ENCODE results near the gene CD96. TPM values are rescaled to one million over a fixed set of nuclear protein-coding genes. Genes with fewer than 3 reads are reported as not detected.

The CD96 gene
- total and polyA plus RNA-seq, 2 donors (not counting 3 experiments of a cell fraction or from before 2014, with no cell fraction given), result not detected

GRCh38 chr3:111653766-111654165 is 111.8 kb downstream of the CD96 start:
- ChIA-PET POLR2A (no interaction called here), CTCF (interaction anchor here (1.3 to 2.0 kb wide), 2 partner anchors 12 to 15 kb away, joined by 4 read pairs; no protein-coding TSS in a partner anchor)
- Histone ChIP-seq H3K9me3 (replicated peaks; ENCODE audit: control insufficient read depth, insufficient read depth, low read length) (no peaks in the 10 kb centered on the region), H3K4me2 (ENCODE audit: insufficient read depth, low read length) (no peak overlapping the region), H3K36me3 (ENCODE audit: control insufficient read depth in 2 of 2, extremely low read depth in 1 of 2, insufficient read depth in 2 of 2, low read length in 2 of 2) (no peaks in the 10 kb centered on the region), H3K9ac (replicated peaks; ENCODE audit: extremely low read depth, insufficient read depth, low read length) (no peak overlapping the region), H2AFZ (ENCODE audit: low read depth, low read length) (no peak overlapping the region), H3K27me3 (ENCODE audit: control insufficient read depth in 2 of 2, insufficient read depth in 2 of 2, low read length in 2 of 2) (peaks cover 13 to 17% of the 10 kb centered on the region in 2 experiments), H3K4me3 (replicated peaks in 1 of 3; ENCODE audit: insufficient read depth in 1 of 3, low read depth in 1 of 3, low read length in 3 of 3) (no peak overlapping the region), H4K20me1 (replicated peaks; ENCODE audit: control insufficient read depth, extremely low read depth, insufficient read depth, low read length) (no peaks in the 10 kb centered on the region), H3K27ac (ENCODE audit: insufficient read depth, low read depth, low read length) (no peak overlapping the region), H3K4me1 (ENCODE audit: control insufficient read depth, extremely low read depth, insufficient read depth, low read length) (peaks cover 3% of the 10 kb centered on the region), H3K79me2 (ENCODE audit: control insufficient read depth, insufficient read depth, low read length) (no peaks in the 10 kb centered on the region), H3K9me1 (replicated peaks; ENCODE audit: control insufficient read depth, extremely low read depth, insufficient read depth, low read length) (no peaks in the 10 kb centered on the region)
- FAIRE-seq, result no peak
- intact Hi-C loops (cut with micrococcal nuclease), result no loop called here
- no peak for TF ChIP-seq POLR2A (IDR thresholded peaks at IDR 0.05; ENCODE audit: low read depth, low read length)
- no peak for TF ChIP-seq POLR2AphosphoS5 (IDR thresholded peaks at IDR 0.05; ENCODE audit: insufficient read depth, low read depth, low read length)
- TF ChIP-seq GATA2 (IDR thresholded peaks at IDR 0.05; ENCODE audit: insufficient read depth, insufficient read length, low read depth, low read length), result no peak
- TF ChIP-seq, protein P1, sequence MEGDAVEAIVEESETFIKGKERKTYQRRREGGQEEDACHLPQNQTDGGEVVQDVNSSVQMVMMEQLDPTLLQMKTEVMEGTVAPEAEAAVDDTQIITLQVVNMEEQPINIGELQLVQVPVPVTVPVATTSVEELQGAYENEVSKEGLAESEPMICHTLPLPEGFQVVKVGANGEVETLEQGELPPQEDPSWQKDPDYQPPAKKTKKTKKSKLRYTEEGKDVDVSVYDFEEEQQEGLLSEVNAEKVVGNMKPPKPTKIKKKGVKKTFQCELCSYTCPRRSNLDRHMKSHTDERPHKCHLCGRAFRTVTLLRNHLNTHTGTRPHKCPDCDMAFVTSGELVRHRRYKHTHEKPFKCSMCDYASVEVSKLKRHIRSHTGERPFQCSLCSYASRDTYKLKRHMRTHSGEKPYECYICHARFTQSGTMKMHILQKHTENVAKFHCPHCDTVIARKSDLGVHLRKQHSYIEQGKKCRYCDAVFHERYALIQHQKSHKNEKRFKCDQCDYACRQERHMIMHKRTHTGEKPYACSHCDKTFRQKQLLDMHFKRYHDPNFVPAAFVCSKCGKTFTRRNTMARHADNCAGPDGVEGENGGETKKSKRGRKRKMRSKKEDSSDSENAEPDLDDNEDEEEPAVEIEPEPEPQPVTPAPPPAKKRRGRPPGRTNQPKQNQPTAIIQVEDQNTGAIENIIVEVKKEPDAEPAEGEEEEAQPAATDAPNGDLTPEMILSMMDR (IDR thresholded peaks at IDR 0.05; ENCODE audit: extremely low read depth in 1 of 2, insufficient read depth in 1 of 2, low read depth in 1 of 2, low read length in 2 of 2), result no peak
- no peak for TF ChIP-seq JUN (IDR thresholded peaks at IDR 0.05; ENCODE audit: borderline replicate concordance, insufficient read depth, insufficient read length, low read depth)
- no TSS peak for BruUV-seq (replicated peaks)
- DNase-seq (ENCODE audit: low read depth, low spot score), result no peak
- dilution Hi-C loops (cut with MboI; ENCODE audit: extremely low pct_ligation_motif_present, low sequenced_read_pairs), result no loop called here

DNA sequence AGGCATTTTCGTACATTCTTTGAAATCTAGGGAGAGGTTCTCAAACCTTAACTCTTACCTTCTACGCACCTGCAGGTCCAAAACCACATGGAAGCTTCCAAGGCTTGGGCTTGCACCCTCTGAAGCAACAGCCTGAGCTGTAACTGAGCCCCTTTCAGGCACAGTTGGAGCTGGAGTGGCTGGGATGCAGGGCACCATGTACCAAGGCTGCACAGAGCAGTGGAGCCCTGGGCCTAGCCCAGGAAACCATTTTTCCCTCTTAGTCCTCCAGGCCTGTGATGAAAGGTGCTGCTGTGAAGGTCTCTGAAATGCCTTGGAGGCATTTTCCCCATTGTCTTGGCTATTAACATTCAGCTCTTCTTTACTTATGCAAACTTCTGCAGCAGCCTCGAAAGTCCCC is 120.0 kb downstream of the CD96 start:
- Histone ChIP-seq H3K9ac (replicated peaks; ENCODE audit: extremely low read depth, insufficient read depth, low read length) (no peak overlapping the region), H2AFZ (ENCODE audit: low read depth, low read length) (no peak overlapping the region), H3K36me3 (ENCODE audit: control insufficient read depth in 2 of 2, extremely low read depth in 1 of 2, insufficient read depth in 2 of 2, low read length in 2 of 2) (no peaks in the 10 kb centered on the region), H3K4me2 (ENCODE audit: insufficient read depth, low read length) (no peak overlapping the region), H4K20me1 (replicated peaks; ENCODE audit: control insufficient read depth, extremely low read depth, insufficient read depth, low read length) (no peaks in the 10 kb centered on the region), H3K9me3 (replicated peaks; ENCODE audit: control insufficient read depth, insufficient read depth, low read length) (no peaks in the 10 kb centered on the region), H3K27me3 (ENCODE audit: control insufficient read depth in 2 of 2, insufficient read depth in 2 of 2, low read length in 2 of 2) (peaks cover 8 to 18% of the 10 kb centered on the region in 2 experiments), H3K4me1 (ENCODE audit: control insufficient read depth, extremely low read depth, insufficient read depth, low read length) (peaks cover 6% of the 10 kb centered on the region), H3K4me3 (replicated peaks in 1 of 3; ENCODE audit: insufficient read depth in 1 of 3, low read depth in 1 of 3, low read length in 3 of 3) (no peak overlapping the region), H3K27ac (ENCODE audit: insufficient read depth, low read depth, low read length) (no peak overlapping the region), H3K9me1 (replicated peaks; ENCODE audit: control insufficient read depth, extremely low read depth, insufficient read depth, low read length) (no peaks in the 10 kb centered on the region), H3K79me2 (ENCODE audit: control insufficient read depth, insufficient read depth, low read length) (no peaks in the 10 kb centered on the region)
- dilution Hi-C loops (cut with MboI; ENCODE audit: extremely low pct_ligation_motif_present, low sequenced_read_pairs) (no loop called here), intact Hi-C loops (cut with micrococcal nuclease) (no loop called here)
- CTCF ChIA-PET, result no interaction called here
- TF ChIP-seq POLR2AphosphoS5 (IDR thresholded peaks at IDR 0.05; ENCODE audit: insufficient read depth, low read depth, low read length) (no peak), MYC (IDR thresholded peaks at IDR 0.05; ENCODE audit: low read depth, low read length) (no peak), GATA2 (IDR thresholded peaks at IDR 0.05; ENCODE audit: insufficient read depth, insufficient read length, low read depth, low read length) (no peak), FOS (IDR thresholded peaks at IDR 0.05; ENCODE audit: borderline replicate concordance, insufficient read depth, low read length) (no peak), POLR2A (IDR thresholded peaks at IDR 0.05; ENCODE audit: low read depth, low read length) (no peak), JUN (IDR thresholded peaks at IDR 0.05; ENCODE audit: borderline replicate concordance, insufficient read depth, insufficient read length, low read depth) (no peak), EZH2 (IDR thresholded peaks at IDR 0.05; ENCODE audit: borderline replicate concordance, low read depth, low read length, severe bottlenecking) (no peak)
- TF ChIP-seq, protein P2, sequence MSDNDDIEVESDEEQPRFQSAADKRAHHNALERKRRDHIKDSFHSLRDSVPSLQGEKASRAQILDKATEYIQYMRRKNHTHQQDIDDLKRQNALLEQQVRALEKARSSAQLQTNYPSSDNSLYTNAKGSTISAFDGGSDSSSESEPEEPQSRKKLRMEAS (IDR thresholded peaks at IDR 0.05; ENCODE audit: insufficient read depth, insufficient read length), result no peak
- TF ChIP-seq, protein P1 (IDR thresholded peaks at IDR 0.05; ENCODE audit: extremely low read depth in 1 of 2, insufficient read depth in 1 of 2, low read depth in 1 of 2, low read length in 2 of 2), result no peak
- POLR2A ChIA-PET, result no interaction called here
- BruUV-seq (replicated peaks), result no TSS peak
- DNase-seq (ENCODE audit: low read depth, low spot score), result no peak
- no peak for FAIRE-seq

All from endothelial cell of umbilical vein (primary cell).